SK-N-MC (cell line): ENCODE measurements around the gene SLC41A3.

Source experiments
- EZH2 ChIP-seq: fragments of 200-600 bp; sonication (generic); IDR thresholded peaks from one replicate; pipeline ENCODE4 v1.6.1; 2017; ENCODE audit warnings: antibody characterized with exemption
- FOXP2 ChIP-seq: optimal IDR thresholded peaks from 2 replicates; pipeline ENCODE3; 2011; ENCODE audit warnings: mild to moderate bottlenecking, moderate library complexity; ENCODE audit not compliant: insufficient read depth; ENCODE audit errors: extremely low read length, control extremely low read depth
- POLR2AphosphoS5 ChIP-seq: IDR thresholded peaks from 2 replicates; pipeline ENCODE4 v1.6.1; 2012; ENCODE audit warnings: mild to moderate bottlenecking, low read depth, low read length, borderline replicate concordance

GRCh38 chr3:126021702-126022101 is 62.2 kb downstream of the SLC41A3 start:
- TF ChIP-seq EZH2 = no peak
- no peak for TF ChIP-seq FOXP2
- TF ChIP-seq POLR2AphosphoS5 = no peak
